ENCODE measurements around the gene EBLN1.

The EBLN1 gene

GRCh38 chr10:22185586-22185985 lies 32.2 kb downstream of the EBLN1 start:
- no peaks in the 10 kb centered on the region for H3K4me1 Mint-ChIP-seq
- H3K36me3 Mint-ChIP-seq, result no peaks in the 10 kb centered on the region
- ATAC-seq (no peak), DNase-seq (ENCODE audit: low spot score in 2 of 2) (no peak)
- H3K27ac Mint-ChIP-seq, result no peak overlapping the region
- H3K9me3 Mint-ChIP-seq, result peaks cover 2% of the 10 kb centered on the region
- H3K4me3 Mint-ChIP-seq, result no peak overlapping the region

- no peak overlapping the region for H3K4me3 Mint-ChIP-seq
- no peak for ATAC-seq
- no peak for DNase-seq (ENCODE audit: low spot score in 2 of 2)
- no peaks in the 10 kb centered on the region for H3K36me3 Mint-ChIP-seq
- no peak overlapping the region for H3K27ac Mint-ChIP-seq
- H3K9me3 Mint-ChIP-seq, result peaks cover 2% of the 10 kb centered on the region
- H3K4me1 Mint-ChIP-seq, result no peaks in the 10 kb centered on the region
Measured at GRCh38 chr10:22183771-22184461, 33.9 kb downstream of the EBLN1 start.

GRCh38 chr10:22180724-22181123 lies 37.1 kb downstream of the EBLN1 start:
- DNase-seq (ENCODE audit: low spot score in 2 of 2) (no peak), ATAC-seq (no peak)
- Mint-ChIP-seq H3K36me3 (no peaks in the 10 kb centered on the region), H3K9me3 (peaks cover 2% of the 10 kb centered on the region), H3K4me1 (no peaks in the 10 kb centered on the region), H3K27ac (no peak overlapping the region), H3K4me3 (no peak overlapping the region)

GRCh38 chr10:22174442-22174841 lies 43.4 kb downstream of the EBLN1 start:
- H3K9me3 Mint-ChIP-seq, result no peaks in the 10 kb centered on the region
- no peak overlapping the region for H3K27ac Mint-ChIP-seq
- no peaks in the 10 kb centered on the region for H3K4me1 Mint-ChIP-seq
- no peak overlapping the region for H3K4me3 Mint-ChIP-seq
- DNase-seq (ENCODE audit: low spot score in 2 of 2) (no peak), ATAC-seq (no peak)
- H3K36me3 Mint-ChIP-seq, result peaks cover 4% of the 10 kb centered on the region

- H3K36me3 Mint-ChIP-seq, result peaks cover 4% of the 10 kb centered on the region
- H3K9me3 Mint-ChIP-seq, result no peaks in the 10 kb centered on the region
- no peak for DNase-seq (ENCODE audit: low spot score in 2 of 2)
- H3K4me1 Mint-ChIP-seq, result no peaks in the 10 kb centered on the region
- no peak for ATAC-seq
- H3K4me3 Mint-ChIP-seq, result no peak overlapping the region
- H3K27ac Mint-ChIP-seq, result no peak overlapping the region
Measured at GRCh38 chr10:22171131-22171530, 46.7 kb downstream of the EBLN1 start.

- Mint-ChIP-seq H3K27ac (no peak overlapping the region), H3K4me1 (no peaks in the 10 kb centered on the region), H3K9me3 (no peaks in the 10 kb centered on the region), H3K4me3 (no peak overlapping the region), H3K36me3 (peaks cover 4% of the 10 kb centered on the region)
- ATAC-seq (no peak), DNase-seq (ENCODE audit: low spot score in 2 of 2) (no peak)
Measured at GRCh38 chr10:22170582-22170981, 47.2 kb downstream of the EBLN1 start.

GRCh38 chr10:22159979-22160378 lies 57.8 kb downstream of the EBLN1 start:
- Mint-ChIP-seq H3K9me3 (no peaks in the 10 kb centered on the region), H3K36me3 (no peaks in the 10 kb centered on the region), H3K4me3 (no peak overlapping the region), H3K4me1 (peaks cover 8% of the 10 kb centered on the region), H3K27ac (no peak overlapping the region)
- ATAC-seq (no peak), DNase-seq (ENCODE audit: low spot score in 2 of 2) (no peak)

- Mint-ChIP-seq H3K9me3 (no peaks in the 10 kb centered on the region), H3K27ac (peak overlapping the region; percentile 17), H3K36me3 (no peaks in the 10 kb centered on the region), H3K4me1 (peaks cover 8% of the 10 kb centered on the region), H3K4me3 (no peak overlapping the region)
- no peak for ATAC-seq
- no peak for DNase-seq (ENCODE audit: low spot score in 2 of 2)
Measured at GRCh38 chr10:22159180-22159579, 58.6 kb downstream of the EBLN1 start.

Data from stimulated activated effector memory CD8-positive, alpha-beta T cell treated with anti-CD3 and anti-CD28 coated beads, Interleukin-12 subunit alpha, Interleukin-12 subunit beta, amount 100 ng/mL, for 72 hours (primary cell).